Measurements from ENCODE around the gene MOB1A. TPM values are rescaled to one million over a fixed set of nuclear protein-coding genes. Genes with fewer than 3 reads are reported as not detected.

Gene MOB1A
- total and polyA plus RNA-seq, 2 experiments from 2014 or later: 36.2 to 111 TPM

- Histone ChIP-seq H3K9me2 (ENCODE audit: insufficient read depth) (no peaks in the 10 kb centered on the region), H3K4me2 (peak overlapping the region; percentile 72), H3K4me3 (peak overlapping the region; percentile 39), H4K20me1 (replicated peaks; ENCODE audit: insufficient read depth) (no peaks in the 10 kb centered on the region; the same call in 1 of the 2 replicates), H3K4me1 (ENCODE audit: insufficient read depth) (peaks cover 27% of the 10 kb centered on the region), H3K27ac (ENCODE audit: low read depth) (peak overlapping the region; percentile 48), H3K36me3 (ENCODE audit: insufficient read depth) (no peaks in the 10 kb centered on the region), H2AFZ (no peak overlapping the region), H3F3A (replicated peaks; ENCODE audit: low read depth) (peaks cover 3% of the 10 kb centered on the region; the same call in 1 of the 2 replicates), H3K79me2 (replicated peaks; ENCODE audit: insufficient read depth) (no peaks in the 10 kb centered on the region), H3K27me3 (ENCODE audit: insufficient read depth) (no peaks in the 10 kb centered on the region)
- Mint-ChIP-seq H3K9me3 (no peaks in the 10 kb centered on the region), H3K4me1 (peaks cover 26% of the 10 kb centered on the region), H3K36me3 (ENCODE audit: low read depth) (peaks cover 8% of the 10 kb centered on the region; the same call in 2 of the 3 replicates), H3K4me3 (peak overlapping the region; percentile 59), H3K27ac (peak overlapping the region; percentile 76), H3K27me3 (ENCODE audit: insufficient read depth, low read depth, poor library complexity) (peaks cover 7% of the 10 kb centered on the region)
- peak; percentile 91 for ATAC-seq
- peak; percentile 70 for DNase-seq (ENCODE audit: low spot score)
- TF ChIP-seq EZH2phosphoT487 (IDR thresholded peaks at IDR 0.05; ENCODE audit: unreplicated experiment) (no peak), STAT1 (IDR thresholded peaks at IDR 0.05; ENCODE audit: unreplicated experiment) (no peak), ZNF331 (CRISPR knock-in tag; IDR thresholded peaks at IDR 0.05; ENCODE audit: low read depth) (no peak), ETS1 (IDR thresholded peaks at IDR 0.05) (no peak), REST (IDR thresholded peaks at IDR 0.05; ENCODE audit: unreplicated experiment) (no peak), NANOG (IDR thresholded peaks at IDR 0.05; ENCODE audit: borderline replicate concordance) (no peak), EZH2 (IDR thresholded peaks at IDR 0.05; ENCODE audit: low read depth, unreplicated experiment) (no peak), CTCF (conservative IDR thresholded peaks at IDR 0.05; ENCODE audit: low read depth in 2 of 2) (no peak), ZNF462 (CRISPR knock-in tag; IDR thresholded peaks at IDR 0.05) (no peak), JUNB (IDR thresholded peaks at IDR 0.05; ENCODE audit: unreplicated experiment) (no peak), CREB1 (CRISPR knock-in tag; IDR thresholded peaks at IDR 0.05; ENCODE audit: low read depth) (no peak), POLR2AphosphoS5 (IDR thresholded peaks at IDR 0.05; ENCODE audit: low read depth) (no peak), ZNF114 (CRISPR knock-in tag; IDR thresholded peaks at IDR 0.05) (no peak)
These were observed 71.6 kb downstream of the MOB1A start for GRCh38 chr2:74107071-74107470.

All from GM23338 (cell line).